K562 (cell line): ENCODE measurements around the gene PPP3CA. TPM values are rescaled to one million over a fixed set of nuclear protein-coding genes. Genes with fewer than 3 reads are reported as not detected.
"Not testable (repeated sequence)": the region's sequence is repeated elsewhere in the genome, so short reads cannot be mapped to it uniquely, and the experiment has no call there.

ENCODE experiments used
- ATAC-seq: fragments of 200-7000 bp; cut with Tn5 transposase; 3 replicates; pipeline ENCODE4 v1.9.1; 2020; ENCODE audit warnings: moderate library complexity
- BruUV-seq: library from RNA; stranded (reverse); fragments of 400-500 nt; replicated peaks from 2 replicates; lab custom pipeline; 2021; lab: Mats Ljungman, UMichigan
- CTCF ChIA-PET: fragments of 300-600 bp; formaldehyde crosslinking; extraction: SDS; loops from one replicate; lab custom pipeline; 2021; ENCODE audit warnings: low intra/inter-chr PET ratio; lab: Yijun Ruan, JAX
- POLR2A ChIA-PET: fragments of 300-600, 350-650 bp; sonication (Branson Sonifier 250); formaldehyde crosslinking; extraction: SDS; loops from one replicate; lab custom pipeline; 2021; ENCODE audit warnings: antibody characterized with exemption, inconsistent platforms; lab: Yijun Ruan, JAX
- DNase-seq, 4 experiments: peaks; one replicate each; pipeline versions ENCODE4 v3.0.0 to v3.0.0-alpha.2; 2011 to 2018; ENCODE audit warnings: low spot score in 3 of 4, mixed read lengths in 3 of 4; ENCODE audit errors: extremely low read depth in 1 of 4
- FAIRE-seq: peaks from 2 replicates; lab custom pipeline; 2011; peaks lifted over from hg19 to GRCh38; lab: Jason Lieb, UNC
- H2AFZ ChIP-seq: 2 replicates; pipeline ENCODE4 v1.6.0; 2011; ENCODE audit warnings: low read depth, low read length, control low read depth, inconsistent platforms
- H3K27ac ChIP-seq: fragments of 200-600 bp; 3 replicates; pipeline ENCODE4 v1.8.0; 2011; ENCODE audit warnings: low read depth, mild to moderate bottlenecking, control low read depth, inconsistent platforms, low read length, moderate library complexity, mixed read lengths; ENCODE audit errors: extremely low read depth
- H3K27me3 ChIP-seq, 2 experiments: fragments of 300-600 bp in 1 of 2; 2 replicates in 1 of 2; 3 replicates in 1 of 2; pipeline versions ENCODE4 v1.6.0 to v1.8.0; 2011; ENCODE audit warnings: inconsistent platforms in 2 of 2, low read length in 2 of 2, mild to moderate bottlenecking in 1 of 2, mixed read lengths in 1 of 2, moderate library complexity in 1 of 2; ENCODE audit not compliant: control insufficient read depth in 2 of 2, insufficient read depth in 2 of 2
- H3K36me3 ChIP-seq: fragments of 300-600 bp; 3 replicates; pipeline ENCODE4 v1.8.0; 2011; ENCODE audit warnings: mild to moderate bottlenecking, low read length, inconsistent platforms; ENCODE audit not compliant: control insufficient read depth, insufficient read depth
- H3K4me1 ChIP-seq, 2 experiments: fragments of 200-600 bp in 1 of 2; replicated peaks in 1 of 2; 2 replicates in 1 of 2; 3 replicates in 1 of 2; pipeline versions ENCODE4 v1.5.1 to v1.8.0; 2011; ENCODE audit warnings: inconsistent platforms in 2 of 2, low read length in 2 of 2, mild to moderate bottlenecking in 1 of 2, mixed read lengths in 1 of 2, moderate library complexity in 1 of 2; ENCODE audit not compliant: control insufficient read depth in 2 of 2, insufficient read depth in 2 of 2
- H3K4me2 ChIP-seq: 2 replicates; pipeline ENCODE4 v1.6.1; 2011; ENCODE audit warnings: low read length, control low read depth, inconsistent platforms, mixed read lengths; ENCODE audit not compliant: insufficient read depth
- H3K4me3 ChIP-seq: fragments of 200-600 bp; sonication (generic), shearing (Covaris generic); 2 replicates; pipeline ENCODE4 v1.5.1; 2016; ENCODE audit warnings: control low read depth, inconsistent platforms
- H3K79me2 ChIP-seq: fragments of 200-600 bp; 3 replicates; pipeline ENCODE4 v1.8.0; 2011; ENCODE audit warnings: low read length, inconsistent platforms; ENCODE audit not compliant: control insufficient read depth, insufficient read depth
- H3K9ac ChIP-seq, 2 experiments: 2 replicates each; pipeline versions ENCODE4 v1.6.0 to v1.6.1; 2011; ENCODE audit warnings: low read depth in 2 of 2, low read length in 2 of 2, control low read depth in 1 of 2, inconsistent platforms in 1 of 2, mild to moderate bottlenecking in 1 of 2, mixed read lengths in 1 of 2; ENCODE audit not compliant: insufficient read depth in 1 of 2
- H3K9me1 ChIP-seq: one replicate; pipeline ENCODE4 v1.6.0; 2011; ENCODE audit warnings: inconsistent platforms, mild to moderate bottlenecking, low read length, moderate library complexity; ENCODE audit not compliant: control insufficient read depth, insufficient read depth
- H3K9me3 ChIP-seq: replicated peaks from 2 replicates; pipeline ENCODE4 v1.5.1; 2011; ENCODE audit warnings: low read depth, low read length, inconsistent platforms; ENCODE audit not compliant: control insufficient read depth, insufficient read depth
- H4K20me1 ChIP-seq: replicated peaks from 2 replicates; pipeline ENCODE4 v1.6.1; 2011; ENCODE audit warnings: low read length, inconsistent platforms, mixed read lengths; ENCODE audit not compliant: control insufficient read depth, insufficient read depth
- WGBS: fragments of 100-300 bp; shearing (Covaris generic); methylation state at CpG from one replicate; pipeline ENCODE4 v1.1.6; 2016; ENCODE audit warnings: low coverage, mixed read lengths; ENCODE audit not compliant: insufficient coverage; ENCODE audit errors: missing lambda C conversion rate; 5-methylcytosine and 5-hydroxymethylcytosine counted together
- in situ Hi-C: fragments of 300-500 bp; cut with MboI; formaldehyde crosslinking; loops from 4 replicates; pipeline ENCODE4 v1.15.0; 2018; ENCODE audit warnings: inconsistent platforms, mixed read lengths
- intact Hi-C: fragments of 100-400 bp; cut with micrococcal nuclease; formaldehyde crosslinking; loops from 2 replicates; pipeline ENCODE4 v1.14.2; 2022
- polyA plus RNA-seq, 8 experiments: library from polyadenylated mRNA; depleted of rRNA in 4 of 8; stranded (reverse) in 5 of 8; unstranded in 3 of 8; fragments of >200 nt; fragmentation: Nextera tagmentation in 2 of 8; fragmentation: Illumina TruSeq in 1 of 8; extraction: Ambion mirVana in 2 of 8; extraction: Trizol in 1 of 8; gene quantifications; 2 replicates each; pipeline versions ENCODE4 v1.2.1 to v1.2.3, GENCODE V29; 2011 to 2014; ENCODE audit warnings: inconsistent platforms in 1 of 8, missing spikeins in 1 of 8
- total RNA-seq, 7 experiments: library from RNA; depleted of rRNA in 6 of 7; stranded (reverse); fragments of >200 nt in 6 of 7; fragmentation: Illumina TruSeq in 2 of 7; extraction: Trizol in 2 of 7; gene quantifications; 2 replicates each; pipeline versions ENCODE4 v1.2.1 to v1.2.3, GENCODE V29; 2011 to 2021; ENCODE audit warnings: low replicate concordance in 1 of 7

PPP3CA gene
- total and polyA plus RNA-seq, 9 of the 15 experiments (the other 6 are each of a cell fraction or from before 2014, with no cell fraction given), result 0.94 to 3.2 (median 1.6) TPM

DNA sequence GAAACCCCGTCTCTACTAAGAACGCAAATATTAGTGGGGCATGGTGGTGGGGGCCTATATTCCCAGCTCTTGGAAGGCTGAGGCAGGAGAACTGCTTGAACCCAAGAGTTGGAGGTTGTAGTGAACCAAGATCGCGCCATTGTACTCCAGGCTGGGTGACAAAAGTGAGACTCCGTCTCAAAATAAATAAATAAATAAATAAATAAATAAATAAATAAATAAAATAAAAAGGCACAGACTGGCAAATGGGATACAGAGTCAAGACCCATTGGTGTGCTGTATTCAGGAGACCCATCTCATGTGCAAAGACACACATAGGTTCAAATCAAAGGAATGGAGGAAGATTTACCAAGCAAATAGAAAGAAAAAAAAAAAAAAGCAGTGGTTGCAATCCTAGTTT is 216.3 kb downstream of the PPP3CA start:
- H3K27me3 ChIP-seq, ATAC-seq, H4K20me1 ChIP-seq, intact Hi-C loops, H3K27ac ChIP-seq, H3K4me3 ChIP-seq, H3K4me1 ChIP-seq, DNase-seq, H3K79me2 ChIP-seq, BruUV-seq, H3K9me1 ChIP-seq, H2AFZ ChIP-seq, in situ Hi-C loops, H3K9ac ChIP-seq, FAIRE-seq, H3K9me3 ChIP-seq, H3K36me3 ChIP-seq, H3K4me2 ChIP-seq, POLR2A ChIA-PET, CTCF ChIA-PET: not testable (repeated sequence)
- WGBS, result 3% methylated on average over 5 of the region's 5 CpGs

DNA sequence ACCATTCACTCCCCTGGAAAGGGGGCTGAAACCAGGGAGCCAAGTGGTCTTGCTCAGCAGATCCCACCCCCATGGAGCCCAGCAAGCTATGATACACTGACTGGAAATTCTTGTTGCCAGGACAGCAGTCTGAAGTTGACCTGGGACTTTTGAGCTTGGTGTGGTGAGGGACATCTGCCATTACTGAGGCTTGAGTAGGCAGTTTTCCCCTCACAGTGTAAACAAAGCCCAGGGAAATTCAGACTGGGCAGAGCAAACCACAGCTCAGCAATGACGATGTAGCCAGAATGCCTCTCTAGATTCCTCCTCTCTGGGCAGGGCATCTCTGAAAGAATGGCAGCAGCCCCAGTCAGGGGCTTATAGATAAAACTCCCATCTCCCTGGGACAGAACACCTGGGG is 218.4 kb downstream of the PPP3CA start:
- H3K79me2 ChIP-seq, H3K27ac ChIP-seq, in situ Hi-C loops, H4K20me1 ChIP-seq, DNase-seq, H3K27me3 ChIP-seq, H3K4me2 ChIP-seq, CTCF ChIA-PET, POLR2A ChIA-PET, H3K9me1 ChIP-seq, ATAC-seq, H3K4me1 ChIP-seq, H3K9ac ChIP-seq, H3K4me3 ChIP-seq, BruUV-seq, FAIRE-seq, intact Hi-C loops, H3K9me3 ChIP-seq, H2AFZ ChIP-seq, H3K36me3 ChIP-seq: not testable (repeated sequence)
- 0% methylated on average over 1 of the region's 1 CpG for WGBS
